NCI-H1436 treated with DMSO at 0.1 percent for 48 hours (cell line): ENCODE measurements around the gene PTER.

Source experiments
- DNase-seq: peaks from one replicate; lab custom pipeline; 2025; lab: John Stamatoyannopoulos, UW

The PTER gene

DNA sequence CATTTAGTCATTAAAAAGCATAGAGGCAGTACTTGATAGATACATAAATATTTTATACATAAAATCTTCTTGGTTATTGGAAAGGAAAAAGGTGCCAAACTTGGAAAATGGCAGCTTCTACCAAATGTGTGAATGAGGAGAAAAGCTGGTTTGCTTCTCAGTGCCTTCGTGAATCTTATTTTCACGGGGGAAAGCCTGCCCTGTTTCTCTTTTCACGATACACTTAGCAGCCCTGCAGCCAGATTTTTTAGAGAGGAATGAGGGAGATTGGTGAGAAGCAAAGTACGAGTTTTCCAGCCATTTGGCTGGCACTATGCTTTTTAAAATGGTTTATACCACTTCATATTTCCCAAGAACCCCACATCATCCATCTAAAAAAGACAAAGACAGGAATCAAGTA is 107.8 kb downstream of the PTER start:
- no peak for DNase-seq

- no peak for DNase-seq
Observed at GRCh38 chr10:16545116-16545736, 108.4 kb downstream of the PTER start.

- no peak for DNase-seq
Observed at GRCh38 chr10:16547973-16548372, 111.2 kb downstream of the PTER start.

DNA sequence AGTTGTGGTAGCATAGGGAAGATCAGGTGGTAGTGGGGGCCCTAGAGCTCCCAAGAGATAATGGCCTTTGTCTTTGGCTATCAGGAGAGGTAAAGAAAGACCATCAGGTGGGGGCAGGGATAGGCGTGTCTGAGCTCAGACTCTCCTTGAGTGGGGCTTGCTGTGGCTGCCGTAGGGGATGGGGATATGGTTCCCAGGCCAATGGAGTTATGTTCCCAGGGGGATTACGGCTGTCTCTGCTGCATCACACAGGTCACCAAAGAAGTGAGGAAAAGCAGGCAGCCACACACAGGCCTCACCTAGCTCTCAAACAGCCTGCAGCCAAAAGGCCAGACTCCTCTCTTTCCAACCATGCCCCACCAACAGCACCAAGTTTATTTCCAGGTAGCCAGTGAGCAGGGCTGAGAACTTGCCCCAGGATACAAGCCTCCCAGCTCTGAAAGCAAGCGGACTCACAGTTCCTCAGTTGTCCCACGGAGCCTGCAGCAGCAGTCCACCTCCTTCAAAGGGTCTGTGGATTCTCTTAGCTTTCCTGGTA is 122.5 kb downstream of the PTER start:
- no peak for DNase-seq

DNA sequence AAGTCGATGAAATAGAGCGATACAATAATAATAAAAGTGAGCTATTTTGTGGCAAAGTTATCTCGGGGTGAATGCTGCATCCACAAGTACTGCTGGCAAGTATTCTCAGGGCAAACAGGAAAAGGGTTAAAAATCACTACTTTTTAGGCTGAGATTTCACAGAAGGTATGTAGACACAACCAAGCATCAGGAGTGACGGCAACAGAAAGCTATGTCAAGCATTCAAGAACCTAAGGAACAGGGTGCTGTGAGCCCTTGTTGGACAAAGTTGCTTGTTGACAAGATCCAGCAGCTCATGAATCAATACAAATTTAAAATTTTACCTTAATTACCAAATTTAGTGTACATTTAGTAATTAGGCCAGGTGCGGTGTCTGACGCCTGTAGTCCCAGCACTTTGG is 126.1 kb downstream of the PTER start:
- DNase-seq: no peak
